CD4-positive, alpha-beta T cell (primary cell): Measurements from ENCODE around the gene JADE3. TPM values are rescaled to one million over a fixed set of nuclear protein-coding genes. Genes with fewer than 3 reads are reported as not detected.
"Not testable (repeated sequence)": the region's sequence is repeated elsewhere in the genome, so short reads cannot be mapped to it uniquely, and the experiment has no call there.

ENCODE experiments used
- ATAC-seq: fragments of 200-7000 bp; cut with Tn5 transposase; one replicate; pipeline ENCODE4 v1.10.0; 2022; ENCODE audit warnings: mild to moderate bottlenecking; ENCODE audit not compliant: poor library complexity
- CTCF ChIA-PET: fragments of 350-600 bp; sonication (Branson Sonifier 250); formaldehyde crosslinking; loops from one replicate; lab custom pipeline; 2021; ENCODE audit warnings: antibody characterized with exemption, inconsistent platforms; lab: Charles Lee
- POLR2A ChIA-PET: fragments of 350-600 bp; sonication (Branson Sonifier 250); formaldehyde crosslinking; loops from one replicate; lab custom pipeline; 2021; ENCODE audit warnings: antibody characterized with exemption, inconsistent platforms; lab: Charles Lee
- DNase-seq, 14 experiments: peaks; one replicate each; pipeline ENCODE4 v3.0.0-alpha.2; 2013 to 2020; ENCODE audit warnings: mixed read lengths in 2 of 14
- H3K27ac ChIP-seq, 2 donors: one replicate each; pipeline versions ENCODE4 v1.5.1 to v1.7.0; 2013; ENCODE audit warnings: low read length in 2 of 2, low read depth in 1 of 2, mild to moderate bottlenecking in 1 of 2
- H3K27me3 ChIP-seq, 2 experiments: 1 replicate in 1 of 2; 2 replicates in 1 of 2; pipeline versions ENCODE4 v1.6.1 to v1.7.0; 2013; ENCODE audit warnings: low read length in 2 of 2, control low read depth in 1 of 2, mild to moderate bottlenecking in 1 of 2, moderate library complexity in 1 of 2; ENCODE audit not compliant: insufficient read depth in 2 of 2, control insufficient read depth in 1 of 2
- H3K36me3 ChIP-seq: one replicate; pipeline ENCODE4 v1.6.1; 2013; ENCODE audit warnings: low read length, control low read depth; ENCODE audit not compliant: insufficient read depth
- H3K4me1 ChIP-seq: one replicate; pipeline ENCODE4 v1.6.1; 2013; ENCODE audit warnings: low read length, control low read depth; ENCODE audit not compliant: insufficient read depth
- H3K4me3 ChIP-seq: one replicate; pipeline ENCODE4 v1.5.1; 2013; ENCODE audit warnings: mild to moderate bottlenecking, low read length, moderate library complexity
- H3K9me3 ChIP-seq, 2 experiments: 1 replicate in 1 of 2; 2 replicates in 1 of 2; pipeline versions ENCODE4 v1.6.1 to v1.7.0; 2013; ENCODE audit warnings: low read length in 2 of 2, mild to moderate bottlenecking in 2 of 2, control low read depth in 1 of 2, moderate library complexity in 1 of 2; ENCODE audit not compliant: control insufficient read depth in 1 of 2, insufficient read depth in 1 of 2
- H3K27ac Mint-ChIP-seq: one replicate; pipeline ENCODE4 v1.8.0; 2020; ENCODE audit warnings: mixed read lengths
- H3K27me3 Mint-ChIP-seq: one replicate; pipeline ENCODE4 v1.8.0; 2021; ENCODE audit warnings: mixed read lengths
- H3K36me3 Mint-ChIP-seq: one replicate; pipeline ENCODE4 v1.8.0; 2021; ENCODE audit warnings: low read depth, mixed read lengths
- H3K4me1 Mint-ChIP-seq: one replicate; pipeline ENCODE4 v1.8.0; 2021; ENCODE audit warnings: low read depth, mixed read lengths
- H3K4me3 Mint-ChIP-seq: one replicate; pipeline ENCODE4 v1.8.0; 2020; ENCODE audit warnings: mild to moderate bottlenecking, mixed read lengths
- H3K9me3 Mint-ChIP-seq: one replicate; pipeline ENCODE4 v1.8.0; 2020; ENCODE audit warnings: mixed read lengths
- intact Hi-C, 2 experiments: fragments of 100-400 bp; cut with DNase I in 1 of 2; cut with micrococcal nuclease in 1 of 2; formaldehyde crosslinking; loops; one replicate each; pipeline versions ENCODE4 v1.15.1 to v1.9.0; 2023 to 2025; cut with DNase I, micrococcal nuclease
- total RNA-seq, 174 experiments: library from RNA in 2 of 174; stranded (reverse) in 2 of 174; gene quantifications; one replicate each; pipeline ENCODE4 v1.2.3 and lab custom pipeline; 2021 to 2026
- TF ChIP-seq, protein P1 (sequence below): fragments of 200-600 bp; IDR thresholded peaks from one replicate; pipeline ENCODE4 v1.8.0; 2022; ENCODE audit warnings: antibody characterized with exemption, mild to moderate bottlenecking

Gene JADE3
- total RNA-seq, 2 experiments from 2014 or later, result 0.05 to 0.20 TPM

DNA sequence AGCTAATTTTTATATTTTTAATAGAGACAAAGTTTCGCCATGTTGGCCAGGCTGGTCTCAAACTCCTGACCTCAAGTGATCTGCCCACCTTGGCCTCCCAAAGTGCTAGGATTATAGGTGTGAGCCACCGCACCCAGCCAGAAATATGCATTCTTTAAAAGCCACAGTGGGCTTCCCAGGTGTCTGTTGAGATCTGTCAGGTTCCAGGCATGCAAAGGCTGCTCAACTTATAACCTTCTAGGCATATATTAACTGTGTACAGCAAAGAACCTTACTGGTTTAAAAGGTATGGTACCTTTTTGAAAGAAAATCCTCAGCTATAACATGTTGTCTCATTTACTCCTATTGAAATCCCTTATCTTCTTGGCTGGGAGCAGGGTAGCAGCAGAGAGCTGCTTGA is 42.5 kb downstream of the JADE3 start:
- H3K27me3 Mint-ChIP-seq, result no peaks in the 10 kb centered on the region
- ChIA-PET CTCF (no interaction called here), POLR2A (no interaction called here)
- no peaks in the 10 kb centered on the region for H3K4me1 Mint-ChIP-seq
- intact Hi-C loops, result no loop called here
- H3K27ac ChIP-seq, result no peak overlapping the region
- TF ChIP-seq, protein P1, sequence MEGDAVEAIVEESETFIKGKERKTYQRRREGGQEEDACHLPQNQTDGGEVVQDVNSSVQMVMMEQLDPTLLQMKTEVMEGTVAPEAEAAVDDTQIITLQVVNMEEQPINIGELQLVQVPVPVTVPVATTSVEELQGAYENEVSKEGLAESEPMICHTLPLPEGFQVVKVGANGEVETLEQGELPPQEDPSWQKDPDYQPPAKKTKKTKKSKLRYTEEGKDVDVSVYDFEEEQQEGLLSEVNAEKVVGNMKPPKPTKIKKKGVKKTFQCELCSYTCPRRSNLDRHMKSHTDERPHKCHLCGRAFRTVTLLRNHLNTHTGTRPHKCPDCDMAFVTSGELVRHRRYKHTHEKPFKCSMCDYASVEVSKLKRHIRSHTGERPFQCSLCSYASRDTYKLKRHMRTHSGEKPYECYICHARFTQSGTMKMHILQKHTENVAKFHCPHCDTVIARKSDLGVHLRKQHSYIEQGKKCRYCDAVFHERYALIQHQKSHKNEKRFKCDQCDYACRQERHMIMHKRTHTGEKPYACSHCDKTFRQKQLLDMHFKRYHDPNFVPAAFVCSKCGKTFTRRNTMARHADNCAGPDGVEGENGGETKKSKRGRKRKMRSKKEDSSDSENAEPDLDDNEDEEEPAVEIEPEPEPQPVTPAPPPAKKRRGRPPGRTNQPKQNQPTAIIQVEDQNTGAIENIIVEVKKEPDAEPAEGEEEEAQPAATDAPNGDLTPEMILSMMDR, result no peak
- H3K4me1 ChIP-seq, result no peaks in the 10 kb centered on the region
- H3K4me3 ChIP-seq, result no peak overlapping the region
- H3K36me3 ChIP-seq, result no peaks in the 10 kb centered on the region
- ATAC-seq, result no peak
- H3K9me3 ChIP-seq, result no peaks in the 10 kb centered on the region
- no peaks in the 10 kb centered on the region for H3K27me3 ChIP-seq
- H3K27ac Mint-ChIP-seq, result no peak overlapping the region
- no peak for DNase-seq
- no peak overlapping the region for H3K4me3 Mint-ChIP-seq
- H3K9me3 Mint-ChIP-seq, result no peaks in the 10 kb centered on the region
- H3K36me3 Mint-ChIP-seq, result no peaks in the 10 kb centered on the region

DNA sequence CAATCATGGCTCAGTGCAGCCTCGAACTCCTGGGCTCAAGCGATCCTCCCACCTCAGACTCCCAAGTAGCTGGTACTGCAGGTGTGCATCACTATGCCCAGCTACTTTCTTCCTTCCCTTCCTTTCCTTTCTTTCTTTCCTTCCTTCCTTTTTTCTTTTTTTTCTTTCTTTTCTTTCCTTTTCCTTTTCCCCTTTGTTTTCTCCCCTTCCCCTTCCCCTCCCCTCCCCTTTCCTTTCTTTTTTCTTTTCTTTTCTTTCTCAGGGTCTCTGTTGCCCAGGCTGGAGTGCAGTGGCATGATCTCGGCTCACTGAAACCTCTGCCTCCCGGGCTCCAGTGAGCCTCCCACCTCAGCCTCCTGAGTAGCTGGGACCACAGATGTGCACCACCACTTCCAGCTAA is 44.4 kb downstream of the JADE3 start:
- ATAC-seq, DNase-seq, H3K27me3 Mint-ChIP-seq, intact Hi-C loops, H3K4me3 Mint-ChIP-seq, H3K27me3 ChIP-seq, H3K4me3 ChIP-seq, H3K9me3 Mint-ChIP-seq, H3K9me3 ChIP-seq, CTCF ChIA-PET, H3K4me1 ChIP-seq, H3K36me3 ChIP-seq, H3K27ac Mint-ChIP-seq, H3K36me3 Mint-ChIP-seq, POLR2A ChIA-PET, H3K27ac ChIP-seq, H3K4me1 Mint-ChIP-seq: not testable (repeated sequence)

- Mint-ChIP-seq H3K27ac (no peak overlapping the region), H3K36me3 (no peaks in the 10 kb centered on the region), H3K9me3 (no peaks in the 10 kb centered on the region), H3K4me1 (no peaks in the 10 kb centered on the region), H3K27me3 (no peaks in the 10 kb centered on the region), H3K4me3 (no peak overlapping the region)
- no peaks in the 10 kb centered on the region for H3K27me3 ChIP-seq
- no peak overlapping the region for H3K4me3 ChIP-seq
- ATAC-seq (no peak), DNase-seq (no peak)
- ChIA-PET POLR2A (no interaction called here), CTCF (no interaction called here)
- no peaks in the 10 kb centered on the region for H3K4me1 ChIP-seq
- no peaks in the 10 kb centered on the region for H3K36me3 ChIP-seq
- intact Hi-C loops, result no loop called here
- H3K27ac ChIP-seq, result no peak overlapping the region
- H3K9me3 ChIP-seq, result no peaks in the 10 kb centered on the region
- TF ChIP-seq, protein P1, result no peak
These were observed 45.1 kb downstream of the JADE3 start for GRCh38 chrX:46957297-46957696.

GRCh38 chrX:46959101-46959500 is 46.9 kb downstream of the JADE3 start:
- H3K27ac Mint-ChIP-seq, result no peak overlapping the region
- Histone ChIP-seq H3K4me3 (no peak overlapping the region), H3K27ac (no peak overlapping the region), H3K36me3 (no peaks in the 10 kb centered on the region), H3K9me3 (no peaks in the 10 kb centered on the region), H3K4me1 (no peaks in the 10 kb centered on the region), H3K27me3 (no peaks in the 10 kb centered on the region)
- no peaks in the 10 kb centered on the region for H3K9me3 Mint-ChIP-seq
- POLR2A ChIA-PET, result no interaction called here
- no peaks in the 10 kb centered on the region for H3K36me3 Mint-ChIP-seq
- intact Hi-C loops, result no loop called here
- no peaks in the 10 kb centered on the region for H3K27me3 Mint-ChIP-seq
- TF ChIP-seq, protein P1, result no peak
- DNase-seq (no peak), ATAC-seq (no peak)
- no peak overlapping the region for H3K4me3 Mint-ChIP-seq
- CTCF ChIA-PET, result no interaction called here
- no peaks in the 10 kb centered on the region for H3K4me1 Mint-ChIP-seq
